ENCODE data around the gene TERB1. TPM values are rescaled to one million over a fixed set of nuclear protein-coding genes. Genes with fewer than 3 reads are reported as not detected.
A peak's percentile ranks its signal among the peaks of the same experiment; 100 is the strongest.

Gene TERB1
- total RNA-seq = 0.29 TPM in 1 of 2 replicates, not detected in the other

- no peak within 1 kb of the TSS for H3K27ac Mint-ChIP-seq
- H3K27me3 Mint-ChIP-seq (ENCODE audit: insufficient read depth) = no peaks in the 10 kb centered on the region
- no peaks in the 10 kb centered on the region for H3K4me1 Mint-ChIP-seq (ENCODE audit: low read depth)
- intact Hi-C loops (cut with micrococcal nuclease) = no loop called here
- H3K36me3 Mint-ChIP-seq (ENCODE audit: low read depth) = peaks cover 18% of the 10 kb centered on the region
- H3K4me3 Mint-ChIP-seq = no peak within 1 kb of the TSS
- DNase-seq (ENCODE audit: low spot score) = no peak
- H3K9me3 Mint-ChIP-seq = no peaks in the 10 kb centered on the region
These were observed at the start of gene TERB1 for GRCh38 chr16:66801320-66802105. TSS of gene TERB1 (minus strand) at chr16:66801584. CDS start at chr16:66796798, 4,786 bp downstream.

- Mint-ChIP-seq H3K27ac (no peak overlapping the region), H3K4me1 (ENCODE audit: low read depth) (peaks cover 15% of the 10 kb centered on the region), H3K27me3 (ENCODE audit: insufficient read depth) (peaks cover 12% of the 10 kb centered on the region), H3K4me3 (no peak overlapping the region), H3K36me3 (ENCODE audit: low read depth) (no peaks in the 10 kb centered on the region), H3K9me3 (no peaks in the 10 kb centered on the region)
- no peak for DNase-seq (ENCODE audit: low spot score)
- intact Hi-C loops (cut with micrococcal nuclease) = no loop called here
These were observed 48.9 kb upstream of the TERB1 start for GRCh38 chr16:66850115-66850815.

GRCh38 chr16:66849549-66849948 is 48.2 kb upstream of the TERB1 start:
- Mint-ChIP-seq H3K27ac (no peak overlapping the region), H3K36me3 (ENCODE audit: low read depth) (no peaks in the 10 kb centered on the region), H3K9me3 (no peaks in the 10 kb centered on the region), H3K4me1 (ENCODE audit: low read depth) (peaks cover 15% of the 10 kb centered on the region), H3K4me3 (no peak overlapping the region), H3K27me3 (ENCODE audit: insufficient read depth) (peaks cover 15% of the 10 kb centered on the region)
- no peak for DNase-seq (ENCODE audit: low spot score)
- intact Hi-C loops (cut with micrococcal nuclease) = no loop called here

GRCh38 chr16:66849021-66849420 is 47.6 kb upstream of the TERB1 start:
- no peak overlapping the region for H3K27ac Mint-ChIP-seq
- no peaks in the 10 kb centered on the region for H3K36me3 Mint-ChIP-seq (ENCODE audit: low read depth)
- H3K4me3 Mint-ChIP-seq = no peak overlapping the region
- H3K9me3 Mint-ChIP-seq = no peaks in the 10 kb centered on the region
- peaks cover 15% of the 10 kb centered on the region for H3K4me1 Mint-ChIP-seq (ENCODE audit: low read depth)
- intact Hi-C loops (cut with micrococcal nuclease) = no loop called here
- H3K27me3 Mint-ChIP-seq (ENCODE audit: insufficient read depth) = peaks cover 16% of the 10 kb centered on the region
- no peak for DNase-seq (ENCODE audit: low spot score)

- no peak for DNase-seq (ENCODE audit: low spot score)
- H3K27ac Mint-ChIP-seq = peak overlapping the region; percentile 9
- intact Hi-C loops (cut with micrococcal nuclease) = no loop called here
- peaks cover 24% of the 10 kb centered on the region for H3K27me3 Mint-ChIP-seq (ENCODE audit: insufficient read depth)
- H3K9me3 Mint-ChIP-seq = no peaks in the 10 kb centered on the region
- peaks cover 15% of the 10 kb centered on the region for H3K4me1 Mint-ChIP-seq (ENCODE audit: low read depth)
- H3K36me3 Mint-ChIP-seq (ENCODE audit: low read depth) = no peaks in the 10 kb centered on the region
- no peak overlapping the region for H3K4me3 Mint-ChIP-seq
These were observed 46.8 kb upstream of the TERB1 start for GRCh38 chr16:66848172-66848571.

- H3K27me3 Mint-ChIP-seq (ENCODE audit: insufficient read depth) = peaks cover 29% of the 10 kb centered on the region
- no peak for DNase-seq (ENCODE audit: low spot score)
- H3K4me1 Mint-ChIP-seq (ENCODE audit: low read depth) = peaks cover 15% of the 10 kb centered on the region
- H3K36me3 Mint-ChIP-seq (ENCODE audit: low read depth) = no peaks in the 10 kb centered on the region
- peak overlapping the region; percentile 9 for H3K27ac Mint-ChIP-seq
- no peaks in the 10 kb centered on the region for H3K9me3 Mint-ChIP-seq
- intact Hi-C loops (cut with micrococcal nuclease) = no loop called here
- H3K4me3 Mint-ChIP-seq = no peak overlapping the region
These were observed 46.2 kb upstream of the TERB1 start for GRCh38 chr16:66847533-66848067.

- peaks cover 32% of the 10 kb centered on the region for H3K27me3 Mint-ChIP-seq (ENCODE audit: insufficient read depth)
- intact Hi-C loops (cut with micrococcal nuclease) = no loop called here
- H3K27ac Mint-ChIP-seq = no peak overlapping the region
- peaks cover 15% of the 10 kb centered on the region for H3K4me1 Mint-ChIP-seq (ENCODE audit: low read depth)
- DNase-seq (ENCODE audit: low spot score) = no peak
- no peaks in the 10 kb centered on the region for H3K36me3 Mint-ChIP-seq (ENCODE audit: low read depth)
- no peak overlapping the region for H3K4me3 Mint-ChIP-seq
- H3K9me3 Mint-ChIP-seq = no peaks in the 10 kb centered on the region
These were observed 45.4 kb upstream of the TERB1 start for GRCh38 chr16:66846831-66847230.

GRCh38 chr16:66846266-66846665 is 44.9 kb upstream of the TERB1 start:
- peaks cover 34% of the 10 kb centered on the region for H3K27me3 Mint-ChIP-seq (ENCODE audit: insufficient read depth)
- no peak for DNase-seq (ENCODE audit: low spot score)
- H3K4me3 Mint-ChIP-seq = no peak overlapping the region
- H3K9me3 Mint-ChIP-seq = no peaks in the 10 kb centered on the region
- intact Hi-C loops (cut with micrococcal nuclease) = no loop called here
- H3K27ac Mint-ChIP-seq = no peak overlapping the region
- no peaks in the 10 kb centered on the region for H3K36me3 Mint-ChIP-seq (ENCODE audit: low read depth)
- peaks cover 15% of the 10 kb centered on the region for H3K4me1 Mint-ChIP-seq (ENCODE audit: low read depth)

- no peak overlapping the region for H3K4me3 Mint-ChIP-seq
These were observed 44.4 kb upstream of the TERB1 start for GRCh38 chr16:66845791-66846221.

GRCh38 chr16:66845080-66845410 is 43.7 kb upstream of the TERB1 start:
- Mint-ChIP-seq H3K27me3 (ENCODE audit: insufficient read depth) (peaks cover 35% of the 10 kb centered on the region), H3K27ac (no peak overlapping the region), H3K4me1 (ENCODE audit: low read depth) (peaks cover 15% of the 10 kb centered on the region), H3K36me3 (ENCODE audit: low read depth) (no peaks in the 10 kb centered on the region), H3K4me3 (peak overlapping the region; percentile 26), H3K9me3 (no peaks in the 10 kb centered on the region)
- no peak for DNase-seq (ENCODE audit: low spot score)
- intact Hi-C loops (cut with micrococcal nuclease) = no loop called here

More at GRCh38 chr16:66845791-66846221, 44.4 kb upstream of the TERB1 start:
- no peak overlapping the region for H3K27ac Mint-ChIP-seq
- no peak for DNase-seq (ENCODE audit: low spot score)
- no peaks in the 10 kb centered on the region for H3K36me3 Mint-ChIP-seq (ENCODE audit: low read depth)
- intact Hi-C loops (cut with micrococcal nuclease) = no loop called here
- H3K9me3 Mint-ChIP-seq = no peaks in the 10 kb centered on the region
- H3K4me1 Mint-ChIP-seq (ENCODE audit: low read depth) = peaks cover 15% of the 10 kb centered on the region
- peaks cover 34% of the 10 kb centered on the region for H3K27me3 Mint-ChIP-seq (ENCODE audit: insufficient read depth)

GRCh38 chr16:66844342-66845079 is 43.1 kb upstream of the TERB1 start, which contains the start of gene CA7:
TSS of gene CA7 (plus strand) at chr16:66844414. CDS start at chr16:66844488, 74 bp downstream.
- intact Hi-C loops (cut with micrococcal nuclease) = no loop called here
- Mint-ChIP-seq H3K36me3 (ENCODE audit: low read depth) (no peaks in the 10 kb centered on the region), H3K9me3 (no peaks in the 10 kb centered on the region), H3K27ac (peak within 1 kb of the TSS; percentile 56), H3K4me3 (peak within 1 kb of the TSS; percentile 53), H3K27me3 (ENCODE audit: insufficient read depth) (peaks cover 39% of the 10 kb centered on the region), H3K4me1 (ENCODE audit: low read depth) (peaks cover 15% of the 10 kb centered on the region)
- DNase-seq (ENCODE audit: low spot score) = no peak

GRCh38 chr16:66844009-66844341 is 42.6 kb upstream of the TERB1 start:
- intact Hi-C loops (cut with micrococcal nuclease) = no loop called here
- Mint-ChIP-seq H3K9me3 (no peaks in the 10 kb centered on the region), H3K4me1 (ENCODE audit: low read depth) (peaks cover 15% of the 10 kb centered on the region), H3K27me3 (ENCODE audit: insufficient read depth) (peaks cover 43% of the 10 kb centered on the region), H3K27ac (peak overlapping the region; percentile 56), H3K36me3 (ENCODE audit: low read depth) (no peaks in the 10 kb centered on the region), H3K4me3 (peak overlapping the region; percentile 53)
- no peak for DNase-seq (ENCODE audit: low spot score)

- no peaks in the 10 kb centered on the region for H3K36me3 Mint-ChIP-seq (ENCODE audit: low read depth)
- no peak for DNase-seq (ENCODE audit: low spot score)
- no peak overlapping the region for H3K4me3 Mint-ChIP-seq
- intact Hi-C loops (cut with micrococcal nuclease) = no loop called here
- peaks cover 11% of the 10 kb centered on the region for H3K4me1 Mint-ChIP-seq (ENCODE audit: low read depth)
- no peak overlapping the region for H3K27ac Mint-ChIP-seq
- H3K27me3 Mint-ChIP-seq (ENCODE audit: insufficient read depth) = peaks cover 50% of the 10 kb centered on the region
- no peaks in the 10 kb centered on the region for H3K9me3 Mint-ChIP-seq
These were observed 41.8 kb upstream of the TERB1 start for GRCh38 chr16:66843191-66843590.

Data from activated T-helper 1 cell treated with anti-CD3 and anti-CD28 coated beads, Interleukin-12 subunit alpha, Interleukin-12 subunit beta, Interleukin-2, Interleukin-4 antibody, amounts not matched to agents 30 ng/mL and 10 ng/mL and 1 ng/mL, durations not matched to agents 14 hours and 24 hours and 36 hours (primary cell).